Gastroesophageal sphincter (tissue), 3 donors: ENCODE measurements around the gene NR6A1.

Experiments
- CTCF ChIP-seq, 4 experiments: fragments of 200-600 bp in 2 of 4; fragments of 450-650 bp in 2 of 4; sonication (generic) in 1 of 4; IDR thresholded peaks; one replicate each; pipeline ENCODE4 v1.5.1; 2017 to 2019; ENCODE audit warnings: antibody characterized with exemption in 4 of 4, mild to moderate bottlenecking in 2 of 4, moderate library complexity in 2 of 4
- POLR2A ChIP-seq, 2 donors: fragments of 450-650 bp; IDR thresholded peaks; one replicate each; pipeline ENCODE4 v1.6.1; 2017; ENCODE audit warnings: antibody characterized with exemption in 2 of 2, mild to moderate bottlenecking in 2 of 2, moderate library complexity in 1 of 2

- TF ChIP-seq CTCF (IDR thresholded peaks at IDR 0.05) (no peak), POLR2A (IDR thresholded peaks at IDR 0.05) (no peak)
These were observed 273.7 kb downstream of the NR6A1 start for GRCh38 chr9:124497441-124497840.
